Measurements from ENCODE around the gene TRPM3. TPM values are rescaled to one million over a fixed set of nuclear protein-coding genes. Genes with fewer than 3 reads are reported as not detected.

TRPM3 gene
- total RNA-seq, 2 experiments from 2014 or later: not detected

DNA sequence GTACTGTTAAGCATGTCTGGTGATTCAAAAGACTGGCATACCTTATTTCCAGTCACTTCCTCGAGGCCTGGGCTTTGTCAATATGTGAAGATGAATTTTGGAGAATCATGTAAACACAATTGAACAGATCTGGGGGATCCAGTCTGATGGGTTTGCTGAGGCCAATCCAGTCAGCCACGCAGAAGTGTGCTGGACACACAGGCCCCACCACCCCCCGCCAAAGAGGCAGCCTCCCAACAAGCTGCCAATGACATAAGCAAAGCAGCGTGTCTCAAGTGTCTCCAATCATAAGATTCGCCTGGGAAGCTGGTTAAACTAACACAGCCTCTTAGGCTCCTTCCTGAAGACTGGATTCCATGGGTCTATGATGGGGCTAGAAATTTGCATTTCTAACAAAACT is 514.1 kb downstream of the TRPM3 start:
- Histone ChIP-seq H3K27ac (ENCODE audit: low read depth in 1 of 2, low read length in 2 of 2) (no peak overlapping the region), H3K27me3 (ENCODE audit: control insufficient read depth in 1 of 2, insufficient read depth in 2 of 2, low read length in 2 of 2) (no peaks in the 10 kb centered on the region), H3K36me3 (ENCODE audit: insufficient read depth, low read length) (no peaks in the 10 kb centered on the region), H3K4me3 (ENCODE audit: low read length) (no peak overlapping the region), H3K4me1 (ENCODE audit: insufficient read depth, low read length) (peaks cover 2% of the 10 kb centered on the region), H3K9me3 (ENCODE audit: control insufficient read depth in 1 of 2, insufficient read depth in 1 of 2, low read length in 2 of 2) (no peaks in the 10 kb centered on the region)
- H3K4me1 Mint-ChIP-seq (ENCODE audit: low read depth): peaks cover 4% of the 10 kb centered on the region
- no peaks in the 10 kb centered on the region for H3K27me3 Mint-ChIP-seq
- no peaks in the 10 kb centered on the region for H3K36me3 Mint-ChIP-seq (ENCODE audit: low read depth)
- CTCF ChIA-PET: no interaction called here
- H3K27ac Mint-ChIP-seq: no peak overlapping the region
- H3K4me3 Mint-ChIP-seq: no peak overlapping the region
- intact Hi-C loops (cut with DNase I, micrococcal nuclease): loop anchor here in 1 of 2 experiments (10.0 kb wide), 1 partner anchor 193 kb away; the partner anchor contains the start of gene KLF9
- POLR2A ChIA-PET: no interaction called here
- ATAC-seq (ENCODE audit: poor library complexity) (no peak), DNase-seq (no peak)
- H3K9me3 Mint-ChIP-seq: no peaks in the 10 kb centered on the region
- TF ChIP-seq, protein P1, sequence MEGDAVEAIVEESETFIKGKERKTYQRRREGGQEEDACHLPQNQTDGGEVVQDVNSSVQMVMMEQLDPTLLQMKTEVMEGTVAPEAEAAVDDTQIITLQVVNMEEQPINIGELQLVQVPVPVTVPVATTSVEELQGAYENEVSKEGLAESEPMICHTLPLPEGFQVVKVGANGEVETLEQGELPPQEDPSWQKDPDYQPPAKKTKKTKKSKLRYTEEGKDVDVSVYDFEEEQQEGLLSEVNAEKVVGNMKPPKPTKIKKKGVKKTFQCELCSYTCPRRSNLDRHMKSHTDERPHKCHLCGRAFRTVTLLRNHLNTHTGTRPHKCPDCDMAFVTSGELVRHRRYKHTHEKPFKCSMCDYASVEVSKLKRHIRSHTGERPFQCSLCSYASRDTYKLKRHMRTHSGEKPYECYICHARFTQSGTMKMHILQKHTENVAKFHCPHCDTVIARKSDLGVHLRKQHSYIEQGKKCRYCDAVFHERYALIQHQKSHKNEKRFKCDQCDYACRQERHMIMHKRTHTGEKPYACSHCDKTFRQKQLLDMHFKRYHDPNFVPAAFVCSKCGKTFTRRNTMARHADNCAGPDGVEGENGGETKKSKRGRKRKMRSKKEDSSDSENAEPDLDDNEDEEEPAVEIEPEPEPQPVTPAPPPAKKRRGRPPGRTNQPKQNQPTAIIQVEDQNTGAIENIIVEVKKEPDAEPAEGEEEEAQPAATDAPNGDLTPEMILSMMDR (IDR thresholded peaks at IDR 0.05): no peak

DNA sequence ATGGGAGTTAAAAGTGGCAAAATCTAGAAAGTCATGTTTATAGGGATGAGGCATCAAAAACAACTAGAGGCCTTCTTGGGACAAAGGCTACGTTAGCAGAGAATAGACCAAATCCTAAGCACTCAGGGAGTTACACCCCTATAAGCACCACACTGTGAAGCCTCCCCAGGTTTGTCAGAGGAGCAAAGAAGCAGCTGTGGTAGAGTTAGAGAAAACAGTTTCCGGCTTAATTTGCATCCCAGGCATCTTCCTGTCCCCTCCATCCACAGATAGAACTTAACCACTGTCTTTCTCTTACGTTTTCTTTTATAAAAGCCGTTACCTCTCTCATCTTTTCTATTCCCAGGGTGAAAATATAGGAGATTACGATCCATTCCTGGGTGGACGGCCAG is 518.4 kb downstream of the TRPM3 start:
- no peak for ATAC-seq (ENCODE audit: poor library complexity)
- Histone ChIP-seq H3K27me3 (ENCODE audit: control insufficient read depth in 1 of 2, insufficient read depth in 2 of 2, low read length in 2 of 2) (no peaks in the 10 kb centered on the region), H3K36me3 (ENCODE audit: insufficient read depth, low read length) (no peaks in the 10 kb centered on the region), H3K27ac (ENCODE audit: low read depth in 1 of 2, low read length in 2 of 2) (no peak overlapping the region), H3K4me1 (ENCODE audit: insufficient read depth, low read length) (peaks cover 4% of the 10 kb centered on the region), H3K4me3 (ENCODE audit: low read length) (no peak overlapping the region), H3K9me3 (ENCODE audit: control insufficient read depth in 1 of 2, insufficient read depth in 1 of 2, low read length in 2 of 2) (no peaks in the 10 kb centered on the region)
- intact Hi-C loops (cut with DNase I, micrococcal nuclease): loop anchor here (5.0 to 10.0 kb wide), 6 partner anchors 41 to 631 kb away; partner anchors contain the start of gene KLF9 (in 2 of the 2)
- ChIA-PET POLR2A (interaction anchor here (0.9 to 1.8 kb wide), 13 partner anchors 10 to 267 kb away, joined by 3 to 50 read pairs (median 4); partner anchors contain the start of gene KLF9), CTCF (interaction anchor here (0.7 to 1.6 kb wide), 13 partner anchors 11 to 272 kb away, joined by 3 to 25 read pairs (median 4); partner anchors contain the start of gene KLF9)
- Mint-ChIP-seq H3K36me3 (ENCODE audit: low read depth) (no peaks in the 10 kb centered on the region), H3K27ac (no peak overlapping the region), H3K27me3 (no peaks in the 10 kb centered on the region), H3K9me3 (no peaks in the 10 kb centered on the region), H3K4me3 (no peak overlapping the region), H3K4me1 (ENCODE audit: low read depth) (peaks cover 5% of the 10 kb centered on the region)
- TF ChIP-seq, protein P1 (IDR thresholded peaks at IDR 0.05): no peak
- DNase-seq: no peak

DNA sequence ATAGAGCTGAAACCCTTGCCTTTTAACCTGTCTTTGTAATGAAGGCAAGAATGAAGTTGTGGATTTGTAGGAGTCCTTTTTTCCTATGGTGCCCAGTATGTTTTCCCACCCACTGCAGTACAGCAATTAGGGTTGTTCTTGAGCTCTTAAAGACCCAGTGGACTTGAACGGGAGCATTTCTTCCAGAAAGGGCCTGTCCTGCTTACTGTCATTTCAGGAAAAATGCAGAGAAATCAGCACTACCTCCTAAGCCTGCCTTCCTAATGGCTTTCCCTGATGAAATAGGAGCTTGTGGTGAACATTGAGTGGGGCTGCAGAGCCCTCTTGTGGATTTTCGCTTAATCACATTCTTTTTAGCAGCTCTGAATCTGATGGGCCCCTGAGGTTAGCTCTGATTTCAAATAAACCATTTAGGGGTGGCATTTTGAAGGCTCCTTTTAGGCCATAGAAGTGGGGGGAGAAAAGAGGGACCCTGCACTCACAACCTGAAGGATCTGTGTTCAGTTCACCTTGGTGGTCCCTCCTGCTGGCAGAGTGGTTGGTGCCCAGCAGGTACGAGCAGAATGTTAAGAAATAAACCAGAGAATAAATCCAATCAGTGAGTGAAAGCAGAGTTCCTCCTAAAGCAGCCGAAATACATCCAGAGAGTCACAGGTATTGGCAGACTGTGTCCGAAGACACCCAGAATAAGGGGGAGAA is 519.0 kb downstream of the TRPM3 start:
- no peaks in the 10 kb centered on the region for H3K27me3 ChIP-seq (ENCODE audit: control insufficient read depth in 1 of 2, insufficient read depth in 2 of 2, low read length in 2 of 2)
- no peaks in the 10 kb centered on the region for H3K36me3 Mint-ChIP-seq (ENCODE audit: low read depth)
- DNase-seq (peak; percentile 8 to 77 (median 28)), ATAC-seq (ENCODE audit: poor library complexity) (peak; percentile 70)
- H3K4me1 Mint-ChIP-seq (ENCODE audit: low read depth): peaks cover 5% of the 10 kb centered on the region
- no peaks in the 10 kb centered on the region for H3K36me3 ChIP-seq (ENCODE audit: insufficient read depth, low read length)
- intact Hi-C loops (cut with DNase I, micrococcal nuclease): loop anchor here (1.0 to 10.0 kb wide), 9 partner anchors 40 to 630 kb away; partner anchors contain the start of gene KLF9 (in 2 of the 2)
- peaks cover 4% of the 10 kb centered on the region for H3K4me1 ChIP-seq (ENCODE audit: insufficient read depth, low read length)
- H3K4me3 ChIP-seq (ENCODE audit: low read length): no peak overlapping the region
- no peak overlapping the region for H3K27ac ChIP-seq (ENCODE audit: low read depth in 1 of 2, low read length in 2 of 2)
- no peak overlapping the region for H3K4me3 Mint-ChIP-seq
- no peaks in the 10 kb centered on the region for H3K9me3 ChIP-seq (ENCODE audit: control insufficient read depth in 1 of 2, insufficient read depth in 1 of 2, low read length in 2 of 2)
- H3K9me3 Mint-ChIP-seq: no peaks in the 10 kb centered on the region
- H3K27me3 Mint-ChIP-seq: no peaks in the 10 kb centered on the region
- TF ChIP-seq, protein P1 (IDR thresholded peaks at IDR 0.05): peak; percentile 88
- CTCF ChIA-PET: interaction anchor here (0.7 to 1.6 kb wide), 17 partner anchors 10 to 631 kb away, joined by 3 to 25 read pairs (median 4); partner anchors contain the start of gene KLF9
- H3K27ac Mint-ChIP-seq: no peak overlapping the region
- POLR2A ChIA-PET: interaction anchor here (0.9 to 1.8 kb wide), 15 partner anchors 9 to 266 kb away, joined by 3 to 50 read pairs (median 4); partner anchors contain the start of gene KLF9

All from CD4-positive, alpha-beta T cell (primary cell).